Smooth muscle cell (in vitro differentiated cells): ENCODE measurements around the gene PIGH. TPM values are rescaled to one million over a fixed set of nuclear protein-coding genes. Genes with fewer than 3 reads are reported as not detected.
"Not testable (repeated sequence)": the region's sequence is repeated elsewhere in the genome, so short reads cannot be mapped to it uniquely, and the experiment has no call there.

ENCODE experiments used
- DNase-seq: peaks from one replicate; lab custom pipeline; 2025; ENCODE audit not compliant: unreplicated experiment; lab: John Stamatoyannopoulos, UW
- H2AFZ ChIP-seq: fragments of 200-600 bp; sonication (generic); 2 replicates; pipeline ENCODE4 v1.6.0; 2016; ENCODE audit warnings: antibody characterized with exemption, low read depth, mild to moderate bottlenecking
- H3F3A ChIP-seq: fragments of 200-600 bp; sonication (generic); 2 replicates; pipeline ENCODE4 v1.6.0; 2017; ENCODE audit warnings: antibody characterized with exemption, low read depth
- H3K27ac ChIP-seq: fragments of 200-600 bp; sonication (generic); 2 replicates; pipeline ENCODE4 v1.5.1; 2016; ENCODE audit warnings: low read depth, mild to moderate bottlenecking
- H3K27me3 ChIP-seq: fragments of 200-600 bp; sonication (generic); 2 replicates; pipeline ENCODE4 v1.6.1; 2016; ENCODE audit warnings: low read depth, mild to moderate bottlenecking
- H3K36me3 ChIP-seq: fragments of 200-600 bp; sonication (generic); 2 replicates; pipeline ENCODE4 v1.5.1; 2016; ENCODE audit warnings: low read depth
- H3K4me1 ChIP-seq: fragments of 200-600 bp; sonication (generic); 2 replicates; pipeline ENCODE4 v1.5.1; 2016; ENCODE audit warnings: low read depth
- H3K4me2 ChIP-seq: fragments of 200-600 bp; sonication (generic); 2 replicates; pipeline ENCODE4 v1.6.0; 2016; ENCODE audit warnings: mild to moderate bottlenecking
- H3K4me3 ChIP-seq: fragments of 200-600 bp; sonication (generic); 2 replicates; pipeline ENCODE4 v1.5.1; 2016; ENCODE audit warnings: mild to moderate bottlenecking
- H3K79me2 ChIP-seq: fragments of 200-600 bp; sonication (generic); 2 replicates; pipeline ENCODE4 v1.6.0; 2016; ENCODE audit warnings: low read depth, mild to moderate bottlenecking
- H3K9ac ChIP-seq: fragments of 200-600 bp; sonication (generic); 2 replicates; pipeline ENCODE4 v1.6.0; 2016; ENCODE audit warnings: low read depth
- H3K9me3 ChIP-seq: fragments of 200-600 bp; sonication (generic); replicated peaks from 2 replicates; pipeline ENCODE4 v1.5.1; 2016; ENCODE audit warnings: low read depth
- H4K20me1 ChIP-seq: fragments of 200-600 bp; sonication (generic); 2 replicates; pipeline ENCODE4 v1.6.0; 2016; ENCODE audit warnings: low read depth
- WGBS: methylation state at CpG from one replicate; pipeline ENCODE4 v1.1.7; 2016; ENCODE audit warnings: low lambda C conversion rate; 5-methylcytosine and 5-hydroxymethylcytosine counted together
- polyA plus RNA-seq: library from polyadenylated mRNA; unstranded; fragments of >200 nt; fragmentation: Nextera tagmentation; extraction: Ambion mirVana; gene quantifications from 2 replicates; pipeline ENCODE4 v1.2.1, GENCODE V29; 2016
- total RNA-seq: library from RNA; depleted of rRNA; stranded (reverse); fragments of >200 nt; gene quantifications from 2 replicates; pipeline ENCODE4 v1.2.3, GENCODE V29; 2014
- TF ChIP-seq, protein P1 (sequence below): fragments of 200-600 bp; sonication (generic); IDR thresholded peaks from 2 replicates; pipeline ENCODE4 v1.5.1; 2017; ENCODE audit warnings: borderline replicate concordance, mild to moderate bottlenecking, antibody characterized with exemption; ENCODE audit not compliant: insufficient read depth, poor library complexity, severe bottlenecking

PIGH gene
- total and polyA plus RNA-seq, 2 experiments from 2014 or later: 15.5 to 20.6 TPM

DNA sequence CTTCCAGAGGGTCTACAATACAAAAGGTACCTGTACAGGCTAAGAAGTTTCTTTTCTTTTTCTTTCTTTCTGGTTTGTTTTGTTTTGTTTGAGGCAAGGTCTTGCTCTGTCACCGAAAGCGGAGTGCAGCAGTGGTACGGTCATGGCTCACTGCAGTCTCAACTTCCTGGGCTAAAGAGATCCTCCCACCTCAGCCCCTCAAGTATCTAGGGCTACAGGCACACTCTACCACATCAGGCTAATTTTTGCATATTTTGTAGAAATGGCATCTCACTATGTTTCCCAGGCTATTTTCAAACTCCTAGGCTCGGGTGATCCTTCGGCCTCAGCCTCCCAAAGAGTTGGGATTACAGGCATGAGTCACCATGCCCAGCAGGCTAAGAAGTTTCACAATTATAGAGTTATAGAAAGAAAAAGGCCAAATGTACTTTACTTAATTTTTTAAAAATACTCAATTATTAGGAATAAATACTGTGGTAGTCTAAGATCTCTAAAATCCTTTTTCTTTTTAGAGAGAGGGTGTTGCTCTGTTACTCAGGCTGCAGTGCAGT is 3.0 kb upstream of the PIGH start:
- no peak overlapping the region for H3K9ac ChIP-seq
- no peak overlapping the region for H3K4me3 ChIP-seq
- H3K4me1 ChIP-seq: peaks cover 6% of the 10 kb centered on the region
- H3K27ac ChIP-seq: no peak overlapping the region
- H2AFZ ChIP-seq: no peak overlapping the region
- TF ChIP-seq, protein P1, sequence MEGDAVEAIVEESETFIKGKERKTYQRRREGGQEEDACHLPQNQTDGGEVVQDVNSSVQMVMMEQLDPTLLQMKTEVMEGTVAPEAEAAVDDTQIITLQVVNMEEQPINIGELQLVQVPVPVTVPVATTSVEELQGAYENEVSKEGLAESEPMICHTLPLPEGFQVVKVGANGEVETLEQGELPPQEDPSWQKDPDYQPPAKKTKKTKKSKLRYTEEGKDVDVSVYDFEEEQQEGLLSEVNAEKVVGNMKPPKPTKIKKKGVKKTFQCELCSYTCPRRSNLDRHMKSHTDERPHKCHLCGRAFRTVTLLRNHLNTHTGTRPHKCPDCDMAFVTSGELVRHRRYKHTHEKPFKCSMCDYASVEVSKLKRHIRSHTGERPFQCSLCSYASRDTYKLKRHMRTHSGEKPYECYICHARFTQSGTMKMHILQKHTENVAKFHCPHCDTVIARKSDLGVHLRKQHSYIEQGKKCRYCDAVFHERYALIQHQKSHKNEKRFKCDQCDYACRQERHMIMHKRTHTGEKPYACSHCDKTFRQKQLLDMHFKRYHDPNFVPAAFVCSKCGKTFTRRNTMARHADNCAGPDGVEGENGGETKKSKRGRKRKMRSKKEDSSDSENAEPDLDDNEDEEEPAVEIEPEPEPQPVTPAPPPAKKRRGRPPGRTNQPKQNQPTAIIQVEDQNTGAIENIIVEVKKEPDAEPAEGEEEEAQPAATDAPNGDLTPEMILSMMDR: no peak
- no peaks in the 10 kb centered on the region for H3K9me3 ChIP-seq
- H3K27me3 ChIP-seq: no peaks in the 10 kb centered on the region
- no peaks in the 10 kb centered on the region for H3F3A ChIP-seq
- H3K4me2 ChIP-seq: no peak overlapping the region
- DNase-seq: no peak
- no peaks in the 10 kb centered on the region for H3K79me2 ChIP-seq
- H3K36me3 ChIP-seq: no peaks in the 10 kb centered on the region
- H4K20me1 ChIP-seq: no peaks in the 10 kb centered on the region
- WGBS: 71% methylated on average over 5 of the region's 5 CpGs

DNA sequence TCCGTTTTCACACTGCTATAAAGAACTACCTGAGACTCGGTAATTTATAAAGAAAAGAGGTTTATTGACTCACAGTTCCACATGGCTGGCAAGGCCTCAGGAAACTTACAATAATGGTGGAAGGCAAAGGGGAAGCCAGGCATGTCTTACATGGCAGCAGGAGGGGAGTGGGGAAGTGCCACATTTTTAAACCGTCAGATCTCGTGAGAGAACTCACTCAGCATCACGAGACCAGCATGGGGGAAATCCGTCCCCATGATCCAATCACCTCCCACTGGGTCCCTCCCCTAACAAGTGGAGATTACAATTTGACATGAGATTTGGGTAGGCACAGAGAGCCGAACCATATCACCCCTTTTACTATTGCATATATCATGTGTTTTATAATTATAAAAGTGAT is 2.0 kb upstream of the PIGH start:
- Histone ChIP-seq H3K36me3 (no peaks in the 10 kb centered on the region), H3K9me3 (no peaks in the 10 kb centered on the region), H2AFZ (no peak overlapping the region), H3K4me2 (no peak overlapping the region), H3K4me3 (no peak overlapping the region), H3K4me1 (peaks cover 6% of the 10 kb centered on the region), H3K27ac (no peak overlapping the region), H3K79me2 (no peaks in the 10 kb centered on the region), H4K20me1 (no peaks in the 10 kb centered on the region), H3K9ac (no peak overlapping the region), H3K27me3 (no peaks in the 10 kb centered on the region), H3F3A (no peaks in the 10 kb centered on the region)
- no peak for DNase-seq
- TF ChIP-seq, protein P1: no peak
- WGBS: 76% methylated on average over 7 of the region's 7 CpGs

DNA sequence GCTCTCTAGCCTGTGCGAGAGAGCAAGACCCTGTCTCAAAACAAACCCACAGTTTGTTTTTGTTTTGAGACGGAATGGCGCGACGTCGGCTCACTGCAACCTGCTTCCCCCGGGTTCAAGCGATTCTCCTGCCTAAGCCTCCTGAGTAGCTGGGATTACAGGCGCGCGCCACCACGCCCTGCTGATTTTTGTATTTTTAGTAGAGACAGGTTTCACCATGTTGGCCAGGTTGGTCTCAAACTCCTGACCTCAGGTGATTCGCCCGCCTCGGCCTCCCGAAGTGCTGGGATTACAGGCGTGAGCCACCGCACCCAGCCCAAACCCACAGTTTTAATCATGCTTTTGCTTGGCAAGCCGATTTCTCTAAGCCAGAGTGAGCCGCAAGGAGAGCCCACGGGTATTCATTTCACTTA is 500 bp upstream of the PIGH start:
- H3F3A ChIP-seq, H3K79me2 ChIP-seq, H3K9ac ChIP-seq, DNase-seq, H3K27me3 ChIP-seq, H3K4me1 ChIP-seq, H4K20me1 ChIP-seq, H3K27ac ChIP-seq, H3K9me3 ChIP-seq, H3K36me3 ChIP-seq: not testable (repeated sequence)
- peak overlapping the region; percentile 92 for H2AFZ ChIP-seq
- 89% methylated on average over 21 of the region's 21 CpGs for WGBS
- H3K4me3 ChIP-seq: peak overlapping the region; percentile 83
- H3K4me2 ChIP-seq: peak overlapping the region; percentile 91

DNA sequence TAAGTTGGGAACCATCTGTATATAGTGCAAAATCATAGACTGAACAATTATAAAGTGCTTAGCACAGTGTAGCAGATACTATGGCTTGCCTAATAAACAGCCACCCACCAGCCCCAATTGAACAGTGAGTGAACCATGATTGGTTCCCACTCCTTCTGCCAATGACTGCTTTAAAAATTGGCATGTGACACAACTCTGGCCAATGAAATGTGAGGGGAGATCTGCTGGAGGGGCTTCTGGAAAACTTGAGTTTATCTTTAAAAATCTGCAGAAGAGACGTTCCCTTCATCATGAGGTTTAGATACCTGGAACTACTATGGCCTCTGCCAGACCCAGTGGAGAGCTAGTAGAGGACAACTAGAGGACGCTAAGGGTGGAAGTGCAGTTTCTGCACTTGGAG is 4.7 kb downstream of the PIGH start:
- TF ChIP-seq, protein P1: no peak
- H3K4me2 ChIP-seq: no peak overlapping the region
- no peaks in the 10 kb centered on the region for H3K79me2 ChIP-seq
- H3K4me1 ChIP-seq: peaks cover 6% of the 10 kb centered on the region
- no peaks in the 10 kb centered on the region for H3F3A ChIP-seq
- 94% methylated on average over 2 of the region's 2 CpGs for WGBS
- no peaks in the 10 kb centered on the region for H3K36me3 ChIP-seq
- no peaks in the 10 kb centered on the region for H3K27me3 ChIP-seq
- no peak overlapping the region for H3K27ac ChIP-seq
- no peaks in the 10 kb centered on the region for H3K9me3 ChIP-seq
- H2AFZ ChIP-seq: no peak overlapping the region
- no peaks in the 10 kb centered on the region for H4K20me1 ChIP-seq
- no peak overlapping the region for H3K9ac ChIP-seq
- no peak overlapping the region for H3K4me3 ChIP-seq
- no peak for DNase-seq

DNA sequence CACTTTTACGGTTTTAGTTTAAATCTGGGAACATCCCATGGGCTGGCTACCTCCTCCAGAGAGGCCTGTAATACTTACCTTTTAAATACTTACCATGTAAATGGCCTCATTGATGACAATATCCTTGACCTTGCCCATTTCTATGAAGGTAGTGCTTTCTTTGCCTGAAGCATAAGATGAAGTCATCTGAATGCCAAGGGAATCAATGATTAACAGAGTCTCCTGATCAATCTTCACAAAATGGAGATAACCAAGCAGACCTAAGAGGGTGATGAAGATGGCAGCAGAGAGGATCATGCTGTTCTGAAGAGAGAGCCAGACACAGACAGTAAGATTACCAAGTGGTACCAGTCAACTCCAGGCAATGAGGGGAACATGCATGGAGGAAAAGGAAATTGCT is 6.4 kb downstream of the PIGH start:
- H3K36me3 ChIP-seq, H3K27me3 ChIP-seq, H3K4me1 ChIP-seq: not testable (repeated sequence)

More for the DNA sequence above, 6.4 kb downstream of the PIGH start:
- H3F3A ChIP-seq, H4K20me1 ChIP-seq, H3K27ac ChIP-seq, H3K9me3 ChIP-seq, H2AFZ ChIP-seq, H3K4me2 ChIP-seq, H3K9ac ChIP-seq, H3K4me3 ChIP-seq, DNase-seq, H3K79me2 ChIP-seq: not testable (repeated sequence)
- 58% methylated on average over 1 of the region's 1 CpG for WGBS
